Upper lobe of right lung (tissue), 1 donor: ENCODE measurements around the gene ENPP5. TPM values are rescaled to one million over a fixed set of nuclear protein-coding genes. Genes with fewer than 3 reads are reported as not detected.
"Not testable (repeated sequence)": the region's sequence is repeated elsewhere in the genome, so short reads cannot be mapped to it uniquely, and the experiment has no call there.

Experiments used
- ATAC-seq: fragments of 200-7000 bp; cut with Tn5 transposase; one replicate; pipeline ENCODE4 v1.9.1; 2020; ENCODE audit warnings: mild to moderate bottlenecking, moderate library complexity
- DNase-seq: peaks from one replicate; pipeline ENCODE4 v3.0.0-alpha.2; 2020
- H3K27ac ChIP-seq: fragments of 200-600 bp; one replicate; pipeline ENCODE4 v1.8.0; 2022
- H3K27me3 ChIP-seq: fragments of 200-600 bp; one replicate; pipeline ENCODE4 v1.8.0; 2022; ENCODE audit warnings: mild to moderate bottlenecking
- H3K36me3 ChIP-seq: fragments of 200-600 bp; one replicate; pipeline ENCODE4 v1.8.0; 2022
- H3K4me1 ChIP-seq: fragments of 200-600 bp; one replicate; pipeline ENCODE4 v1.8.0; 2022
- H3K4me3 ChIP-seq: fragments of 200-600 bp; one replicate; pipeline ENCODE4 v1.8.0; 2022; ENCODE audit warnings: mild to moderate bottlenecking
- H3K9me3 ChIP-seq: fragments of 200-600 bp; one replicate; pipeline ENCODE4 v1.8.0; 2022
- intact Hi-C: fragments of 100-400 bp; cut with DNase I; formaldehyde crosslinking; loops from one replicate; pipeline ENCODE4 v1.11.0; 2022
- total RNA-seq: library from RNA; stranded (reverse); fragmentation: NEBNext Ultra II Directional; extraction: Animal tissue kit (Norgen Biotek cat#: 25700); gene quantifications from one replicate; pipeline ENCODE4 v1.2.1, GENCODE V29; 2021
- TF ChIP-seq, protein P1 (sequence below): fragments of 200-600 bp; IDR thresholded peaks from one replicate; pipeline ENCODE4 v1.8.0; 2022; ENCODE audit warnings: antibody characterized with exemption
- donor health status: DM: no; HTN: yes; CAD: no; lungs with severe emphysema.

The ENPP5 gene
- total RNA-seq, 1 donor from 2014 or later = 7.3 TPM

DNA sequence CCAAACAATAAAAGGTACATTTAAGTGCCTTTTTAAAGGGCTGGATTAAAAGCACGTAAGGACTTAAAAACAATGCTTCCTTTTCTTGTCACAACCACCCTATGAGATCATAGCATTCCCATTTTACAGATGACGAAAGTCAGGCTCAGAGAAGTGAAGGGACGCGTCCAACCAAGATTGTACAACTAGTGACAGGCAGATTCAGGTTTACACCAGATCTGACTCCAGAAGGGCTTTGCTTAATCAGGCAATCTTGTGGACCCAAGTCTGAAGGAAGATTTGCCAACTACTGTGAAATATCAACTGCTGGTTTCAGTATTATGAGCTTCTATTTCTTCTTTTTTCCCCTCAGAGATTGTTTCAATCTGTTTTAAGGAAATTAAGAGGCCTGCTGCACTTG lies 40.1 kb downstream of the ENPP5 start:
- peak overlapping the region; percentile 82 for H3K4me3 ChIP-seq
- H3K27ac ChIP-seq = peak overlapping the region; percentile 89
- ATAC-seq (peak; percentile 48), DNase-seq (no peak)
- no peaks in the 10 kb centered on the region for H3K36me3 ChIP-seq
- TF ChIP-seq, protein P1, sequence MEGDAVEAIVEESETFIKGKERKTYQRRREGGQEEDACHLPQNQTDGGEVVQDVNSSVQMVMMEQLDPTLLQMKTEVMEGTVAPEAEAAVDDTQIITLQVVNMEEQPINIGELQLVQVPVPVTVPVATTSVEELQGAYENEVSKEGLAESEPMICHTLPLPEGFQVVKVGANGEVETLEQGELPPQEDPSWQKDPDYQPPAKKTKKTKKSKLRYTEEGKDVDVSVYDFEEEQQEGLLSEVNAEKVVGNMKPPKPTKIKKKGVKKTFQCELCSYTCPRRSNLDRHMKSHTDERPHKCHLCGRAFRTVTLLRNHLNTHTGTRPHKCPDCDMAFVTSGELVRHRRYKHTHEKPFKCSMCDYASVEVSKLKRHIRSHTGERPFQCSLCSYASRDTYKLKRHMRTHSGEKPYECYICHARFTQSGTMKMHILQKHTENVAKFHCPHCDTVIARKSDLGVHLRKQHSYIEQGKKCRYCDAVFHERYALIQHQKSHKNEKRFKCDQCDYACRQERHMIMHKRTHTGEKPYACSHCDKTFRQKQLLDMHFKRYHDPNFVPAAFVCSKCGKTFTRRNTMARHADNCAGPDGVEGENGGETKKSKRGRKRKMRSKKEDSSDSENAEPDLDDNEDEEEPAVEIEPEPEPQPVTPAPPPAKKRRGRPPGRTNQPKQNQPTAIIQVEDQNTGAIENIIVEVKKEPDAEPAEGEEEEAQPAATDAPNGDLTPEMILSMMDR = no peak
- intact Hi-C loops = no loop called here
- H3K9me3 ChIP-seq = no peaks in the 10 kb centered on the region
- no peaks in the 10 kb centered on the region for H3K27me3 ChIP-seq
- H3K4me1 ChIP-seq = peaks cover 9% of the 10 kb centered on the region

DNA sequence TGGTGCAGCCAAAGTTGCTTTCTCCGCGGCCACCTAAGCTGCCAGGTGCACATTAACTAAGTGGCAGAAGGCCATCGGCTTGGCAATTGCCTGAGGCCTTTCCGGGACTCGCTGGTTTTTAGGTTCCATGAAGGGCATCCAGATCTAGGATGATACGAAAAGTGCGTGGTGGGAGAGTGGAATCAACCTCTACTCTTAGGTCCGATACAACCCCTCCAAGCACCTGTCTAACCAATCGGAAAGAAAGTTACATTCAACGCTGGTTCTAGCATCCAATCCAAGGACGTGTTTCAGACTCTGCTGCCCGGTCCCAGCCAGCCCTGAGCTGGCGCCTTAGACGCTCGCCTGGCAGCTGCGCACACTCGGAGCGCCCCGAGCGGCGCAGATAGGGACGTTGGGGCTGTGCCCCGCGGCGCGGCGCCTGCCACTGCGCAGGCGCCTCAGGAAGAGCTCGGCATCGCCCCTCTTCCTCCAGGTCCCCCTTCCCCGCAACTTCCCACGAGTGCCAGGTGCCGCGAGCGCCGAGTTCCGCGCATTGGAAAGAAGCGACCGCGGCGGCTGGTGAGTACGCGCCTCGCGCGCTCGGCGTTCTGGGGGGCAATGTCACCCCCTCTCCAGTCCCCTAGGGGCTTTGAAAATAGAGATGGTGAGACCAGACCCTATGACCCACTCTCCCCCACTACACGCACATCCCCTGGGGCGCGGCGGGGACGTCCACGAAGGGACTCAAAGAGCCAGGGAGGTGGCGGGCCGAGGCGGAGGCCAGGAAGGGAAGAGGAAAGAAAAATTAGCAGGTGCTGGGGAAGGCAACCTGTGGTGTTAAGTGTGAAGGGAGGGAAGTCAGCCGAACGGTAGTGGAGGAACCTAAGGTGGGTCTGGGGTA lies 40.9 kb downstream of the ENPP5 start, which contains the start of gene ENPP4:
TSS of gene ENPP4 (plus strand) at position 361 of the 883 bp plus-strand sequence. CDS start 9,595 bp downstream, outside the sequence.
- Histone ChIP-seq H3K4me3 (peak within 1 kb of the TSS; percentile 82), H3K36me3 (no peaks in the 10 kb centered on the region), H3K27ac (peak within 1 kb of the TSS; percentile 89), H3K9me3 (no peaks in the 10 kb centered on the region), H3K4me1 (peaks cover 9% of the 10 kb centered on the region), H3K27me3 (no peaks in the 10 kb centered on the region)
- ATAC-seq = peak; percentile 100
- TF ChIP-seq, protein P1 = peak; percentile 18
- peak; percentile 95 for DNase-seq
- intact Hi-C loops = no loop called here

DNA sequence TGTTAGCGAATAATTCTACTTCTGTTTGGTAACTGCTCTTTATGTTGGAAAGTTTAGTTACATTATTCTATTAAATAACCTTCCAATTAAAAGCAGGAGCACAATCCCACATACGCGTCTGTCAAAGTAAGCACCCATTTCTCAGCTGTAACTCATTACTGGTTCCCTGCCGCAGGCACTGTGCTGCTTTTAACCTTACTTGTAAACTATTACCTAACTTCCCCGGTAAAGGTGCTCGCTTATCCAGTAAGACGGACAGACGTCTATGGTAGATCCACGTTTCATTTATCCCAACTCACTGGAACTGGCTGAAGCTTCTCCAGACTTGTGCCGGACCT lies 41.5 kb downstream of the ENPP5 start:
- TF ChIP-seq, protein P1 = no peak
- no peaks in the 10 kb centered on the region for H3K9me3 ChIP-seq
- H3K4me1 ChIP-seq = peaks cover 9% of the 10 kb centered on the region
- H3K4me3 ChIP-seq = peak overlapping the region; percentile 82
- peak overlapping the region; percentile 75 for H3K27ac ChIP-seq
- H3K36me3 ChIP-seq = no peaks in the 10 kb centered on the region
- ATAC-seq (no peak), DNase-seq (no peak)
- intact Hi-C loops = no loop called here
- no peaks in the 10 kb centered on the region for H3K27me3 ChIP-seq

DNA sequence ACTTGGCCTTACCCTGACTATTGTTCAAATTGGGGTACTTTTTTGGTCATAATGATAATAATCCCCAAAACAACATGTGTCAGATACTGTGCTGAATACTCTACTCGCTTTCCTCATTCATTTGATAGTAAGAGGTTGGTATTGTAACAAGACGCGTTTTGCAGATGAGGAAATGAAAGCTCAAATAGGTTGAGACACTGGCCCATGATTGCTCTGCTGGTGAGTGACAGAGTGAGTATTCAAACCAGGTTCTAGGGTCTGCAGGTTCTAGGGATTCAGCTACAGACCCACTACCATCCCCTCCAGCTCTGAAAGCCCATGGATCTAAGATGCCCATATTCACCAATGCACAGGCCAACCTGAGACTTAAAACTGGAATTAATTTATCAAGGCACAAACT lies 42.3 kb downstream of the ENPP5 start:
- Histone ChIP-seq H3K27ac (peak overlapping the region; percentile 11), H3K9me3 (no peaks in the 10 kb centered on the region), H3K4me1 (peaks cover 9% of the 10 kb centered on the region), H3K27me3 (no peaks in the 10 kb centered on the region), H3K36me3 (no peaks in the 10 kb centered on the region), H3K4me3 (no peak overlapping the region)
- no peak for DNase-seq
- no peak for ATAC-seq
- TF ChIP-seq, protein P1 = no peak
- intact Hi-C loops = no loop called here

DNA sequence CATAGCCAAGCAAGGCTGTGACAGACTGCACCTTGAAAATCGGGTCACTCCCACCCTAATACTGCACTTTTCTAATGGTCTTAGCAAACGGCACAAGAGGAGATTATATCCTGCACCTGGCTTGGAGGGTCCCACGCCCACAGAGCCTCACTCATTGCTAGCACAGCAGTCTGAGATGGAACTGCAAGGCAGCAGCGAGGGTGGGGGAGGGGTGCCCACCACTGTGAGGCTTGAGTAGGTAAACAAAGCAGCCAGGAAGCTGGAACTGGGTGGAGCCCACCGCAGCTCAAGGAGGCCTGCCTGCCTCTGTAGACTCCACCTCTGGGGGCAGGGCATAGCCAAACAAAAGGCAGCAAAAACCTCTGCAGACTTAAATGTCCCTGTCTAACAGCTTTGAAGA lies 51.1 kb downstream of the ENPP5 start:
- H3K9me3 ChIP-seq, H3K27ac ChIP-seq, H3K27me3 ChIP-seq, H3K4me3 ChIP-seq, H3K4me1 ChIP-seq, DNase-seq, intact Hi-C loops, ATAC-seq, H3K36me3 ChIP-seq: not testable (repeated sequence)

DNA sequence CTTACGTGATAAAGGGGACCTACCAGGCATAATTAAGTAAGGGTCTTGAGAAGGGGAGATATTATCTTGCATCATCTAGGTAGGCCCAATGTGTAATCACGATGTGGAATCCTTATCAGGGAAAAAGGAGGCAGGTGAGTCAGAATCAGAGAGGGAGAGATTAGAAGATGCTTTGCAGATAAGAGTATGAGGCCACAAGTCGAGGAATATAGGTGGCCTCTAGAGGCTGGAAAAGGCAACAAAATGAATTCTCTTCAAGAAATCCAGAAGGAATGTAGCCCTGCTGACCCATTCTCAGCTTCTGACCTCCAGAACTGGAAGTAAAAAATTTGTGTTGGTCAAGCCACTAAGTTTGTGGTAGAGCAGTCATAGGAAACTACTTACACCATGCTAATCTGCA lies 51.9 kb downstream of the ENPP5 start:
- ATAC-seq (no peak), DNase-seq (no peak)
- Histone ChIP-seq H3K4me1 (no peaks in the 10 kb centered on the region), H3K36me3 (no peaks in the 10 kb centered on the region), H3K4me3 (no peak overlapping the region), H3K27ac (no peak overlapping the region), H3K9me3 (no peaks in the 10 kb centered on the region), H3K27me3 (no peaks in the 10 kb centered on the region)
- intact Hi-C loops = no loop called here
- TF ChIP-seq, protein P1 = no peak
